NCI-H524 treated with DMSO at 0.1 percent for 48 hours (cell line): ENCODE measurements around the gene LSMEM2.
"Not testable (repeated sequence)": the region's sequence is repeated elsewhere in the genome, so short reads cannot be mapped to it uniquely, and the experiment has no call there.

Source experiments
- DNase-seq: peaks from one replicate; lab custom pipeline; 2025; lab: John Stamatoyannopoulos, UW

LSMEM2 gene

GRCh38 chr3:50264964-50265485 lies 13.9 kb upstream of the LSMEM2 start:
- no peak for DNase-seq

GRCh38 chr3:50265571-50265970 lies 13.3 kb upstream of the LSMEM2 start:
- no peak for DNase-seq

- no peak for DNase-seq
Measured at GRCh38 chr3:50266017-50266416, 12.9 kb upstream of the LSMEM2 start.

GRCh38 chr3:50266836-50267235 lies 12.1 kb upstream of the LSMEM2 start:
- DNase-seq = no peak

- DNase-seq = no peak
Measured at GRCh38 chr3:50267280-50267913, 11.5 kb upstream of the LSMEM2 start.

GRCh38 chr3:50268276-50268675 lies 10.6 kb upstream of the LSMEM2 start:
- DNase-seq = no peak

- no peak for DNase-seq
Measured at GRCh38 chr3:50268703-50269451, 10.0 kb upstream of the LSMEM2 start, which contains the start of gene SEMA3B. Gene SEMA3B, plus strand, starts transcription at chr3:50269147. Its CDS starts 94 bp downstream, at chr3:50269241.

- DNase-seq = no peak
Measured at GRCh38 chr3:50269460-50269859, 9.4 kb upstream of the LSMEM2 start.

GRCh38 chr3:50269977-50270413 lies 8.9 kb upstream of the LSMEM2 start:
- no peak for DNase-seq

GRCh38 chr3:50270422-50271224 lies 8.3 kb upstream of the LSMEM2 start:
- no peak for DNase-seq

GRCh38 chr3:50271314-50271936 lies 7.5 kb upstream of the LSMEM2 start:
- DNase-seq = no peak

GRCh38 chr3:50272538-50272910 lies 6.4 kb upstream of the LSMEM2 start:
- DNase-seq = not testable (repeated sequence)

GRCh38 chr3:50272911-50273688 lies 5.8 kb upstream of the LSMEM2 start:
- DNase-seq = no peak

GRCh38 chr3:50273689-50274065 lies 5.2 kb upstream of the LSMEM2 start:
- DNase-seq = no peak

- DNase-seq = no peak
Measured at GRCh38 chr3:50274371-50275104, 4.3 kb upstream of the LSMEM2 start.

- DNase-seq = no peak
Measured at GRCh38 chr3:50275141-50275995, 3.5 kb upstream of the LSMEM2 start.

- no peak for DNase-seq
Measured at GRCh38 chr3:50275996-50276761, 2.7 kb upstream of the LSMEM2 start.

- no peak for DNase-seq
Measured at GRCh38 chr3:50276762-50277101, 2.2 kb upstream of the LSMEM2 start.
